DMS 273 (cell line): ENCODE data around the gene DHRSX.
"Not testable (repeated sequence)": the region's sequence is repeated elsewhere in the genome, so short reads cannot be mapped to it uniquely, and the experiment has no call there.

ENCODE experiments used
- DNase-seq: peaks from one replicate; lab custom pipeline; 2025; ENCODE audit not compliant: unreplicated experiment; lab: John Stamatoyannopoulos, UW

DHRSX gene

GRCh38 chrX:2360731-2361130, 140.0 kb downstream of the DHRSX start:
- no peak for DNase-seq

- DNase-seq, result not testable (repeated sequence)
Observed at GRCh38 chrX:2359522-2359921, 141.3 kb downstream of the DHRSX start.

- no peak for DNase-seq
Observed at GRCh38 chrX:2351999-2352995, 148.5 kb downstream of the DHRSX start.

- DNase-seq, result no peak
Observed at GRCh38 chrX:2351321-2351720, 149.5 kb downstream of the DHRSX start.

- DNase-seq, result not testable (repeated sequence)
Observed at GRCh38 chrX:2350703-2351102, 150.1 kb downstream of the DHRSX start.

GRCh38 chrX:2350036-2350435, 150.7 kb downstream of the DHRSX start:
- not testable (repeated sequence) for DNase-seq

GRCh38 chrX:2348211-2348610, 152.6 kb downstream of the DHRSX start:
- no peak for DNase-seq

- DNase-seq, result no peak
Observed at GRCh38 chrX:2346158-2346557, 154.6 kb downstream of the DHRSX start.

GRCh38 chrX:2345562-2345961, 155.2 kb downstream of the DHRSX start:
- no peak for DNase-seq

- DNase-seq, result no peak
Observed at GRCh38 chrX:2343413-2343812, 157.4 kb downstream of the DHRSX start.

GRCh38 chrX:2342874-2343273, 157.9 kb downstream of the DHRSX start:
- no peak for DNase-seq

GRCh38 chrX:2342281-2342688, 158.5 kb downstream of the DHRSX start:
- no peak for DNase-seq

- DNase-seq, result no peak
Observed at GRCh38 chrX:2340991-2341390, 159.8 kb downstream of the DHRSX start.

GRCh38 chrX:2336181-2336580, 164.6 kb downstream of the DHRSX start:
- no peak for DNase-seq

GRCh38 chrX:2334237-2334636, 166.5 kb downstream of the DHRSX start:
- DNase-seq, result no peak

GRCh38 chrX:2332252-2332651, 168.5 kb downstream of the DHRSX start:
- DNase-seq, result no peak

GRCh38 chrX:2330910-2331309, 169.9 kb downstream of the DHRSX start:
- no peak for DNase-seq

- DNase-seq, result no peak
Observed at GRCh38 chrX:2330487-2330886, 170.3 kb downstream of the DHRSX start.

GRCh38 chrX:2327423-2327822, 173.4 kb downstream of the DHRSX start:
- no peak for DNase-seq

- no peak for DNase-seq
Observed at GRCh38 chrX:2325076-2325784, 175.5 kb downstream of the DHRSX start.

- no peak for DNase-seq
Observed at GRCh38 chrX:2324151-2324550, 176.6 kb downstream of the DHRSX start.

- DNase-seq, result no peak
Observed at GRCh38 chrX:2321411-2321810, 179.4 kb downstream of the DHRSX start.
